Ishikawa (cell line): ENCODE measurements around the gene RECK.

Source experiments
- CEBPB ChIP-seq: IDR thresholded peaks from 2 replicates; pipeline ENCODE4 v1.6.1; 2012
- CREB1 ChIP-seq: IDR thresholded peaks from 2 replicates; pipeline ENCODE4 v1.6.1; 2012; ENCODE audit warnings: low read depth
- EGR1 ChIP-seq: IDR thresholded peaks from 2 replicates; pipeline ENCODE4 v1.6.1; 2012
- EP300 ChIP-seq: IDR thresholded peaks from 2 replicates; pipeline ENCODE4 v1.6.1; 2012; ENCODE audit warnings: borderline replicate concordance
- FOXM1 ChIP-seq: IDR thresholded peaks from 2 replicates; pipeline ENCODE4 v1.6.1; 2012; ENCODE audit warnings: low read depth, borderline replicate concordance
- NFIC ChIP-seq: IDR thresholded peaks from 2 replicates; pipeline ENCODE4 v1.6.1; 2012
- RAD21 ChIP-seq: IDR thresholded peaks from 2 replicates; pipeline ENCODE4 v1.6.1; 2012; ENCODE audit warnings: low read depth
- REST ChIP-seq: IDR thresholded peaks from 2 replicates; pipeline ENCODE4 v1.6.1; 2012; ENCODE audit warnings: low read depth, mild to moderate bottlenecking
- TAF1 ChIP-seq: IDR thresholded peaks from 2 replicates; pipeline ENCODE4 v1.6.1; 2012; ENCODE audit warnings: low read depth, mild to moderate bottlenecking
- TCF12 ChIP-seq: IDR thresholded peaks from 2 replicates; pipeline ENCODE4 v1.6.1; 2012; ENCODE audit warnings: low read depth
- TEAD4 ChIP-seq: IDR thresholded peaks from 2 replicates; pipeline ENCODE4 v1.6.1; 2012
- YY1 ChIP-seq: IDR thresholded peaks from 2 replicates; pipeline ENCODE4 v1.6.1; 2012; ENCODE audit warnings: low read depth
- ZBTB7A ChIP-seq: IDR thresholded peaks from 2 replicates; pipeline ENCODE4 v1.6.1; 2012; ENCODE audit warnings: low read depth
- TF ChIP-seq, protein P1 (sequence below): IDR thresholded peaks from 2 replicates; pipeline ENCODE4 v1.6.1; 2012
- TF ChIP-seq, protein P2 (sequence below): IDR thresholded peaks from 2 replicates; pipeline ENCODE4 v1.6.1; 2012

RECK gene

DNA sequence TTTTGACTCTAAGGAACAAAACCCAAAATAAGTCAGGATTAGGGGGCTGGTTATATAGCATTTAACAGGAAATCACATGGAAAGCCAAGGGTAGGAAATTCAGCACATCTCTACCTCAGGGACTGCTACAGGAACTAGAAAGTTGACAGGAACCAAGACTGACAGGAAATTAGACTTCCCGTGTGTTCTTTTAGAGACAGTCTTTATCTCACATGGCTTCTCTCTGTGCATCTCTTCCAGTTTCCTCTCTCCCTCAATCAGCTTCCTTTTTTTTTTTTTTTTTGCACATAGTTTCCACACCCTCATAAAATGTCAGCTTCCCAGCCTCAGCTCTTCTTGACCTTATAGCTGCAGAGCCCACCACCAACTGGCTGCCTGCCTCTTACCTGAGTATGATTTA lies 4.8 kb downstream of the RECK start:
- TF ChIP-seq REST (no peak), FOXM1 (no peak), TEAD4 (no peak), TAF1 (no peak), RAD21 (no peak), YY1 (no peak), CREB1 (no peak), ZBTB7A (no peak), TCF12 (no peak), NFIC (no peak), EP300 (no peak)
- TF ChIP-seq, protein P1, sequence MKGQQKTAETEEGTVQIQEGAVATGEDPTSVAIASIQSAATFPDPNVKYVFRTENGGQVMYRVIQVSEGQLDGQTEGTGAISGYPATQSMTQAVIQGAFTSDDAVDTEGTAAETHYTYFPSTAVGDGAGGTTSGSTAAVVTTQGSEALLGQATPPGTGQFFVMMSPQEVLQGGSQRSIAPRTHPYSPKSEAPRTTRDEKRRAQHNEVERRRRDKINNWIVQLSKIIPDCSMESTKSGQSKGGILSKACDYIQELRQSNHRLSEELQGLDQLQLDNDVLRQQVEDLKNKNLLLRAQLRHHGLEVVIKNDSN: no peak
- TF ChIP-seq, protein P2, sequence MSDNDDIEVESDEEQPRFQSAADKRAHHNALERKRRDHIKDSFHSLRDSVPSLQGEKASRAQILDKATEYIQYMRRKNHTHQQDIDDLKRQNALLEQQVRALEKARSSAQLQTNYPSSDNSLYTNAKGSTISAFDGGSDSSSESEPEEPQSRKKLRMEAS: no peak

DNA sequence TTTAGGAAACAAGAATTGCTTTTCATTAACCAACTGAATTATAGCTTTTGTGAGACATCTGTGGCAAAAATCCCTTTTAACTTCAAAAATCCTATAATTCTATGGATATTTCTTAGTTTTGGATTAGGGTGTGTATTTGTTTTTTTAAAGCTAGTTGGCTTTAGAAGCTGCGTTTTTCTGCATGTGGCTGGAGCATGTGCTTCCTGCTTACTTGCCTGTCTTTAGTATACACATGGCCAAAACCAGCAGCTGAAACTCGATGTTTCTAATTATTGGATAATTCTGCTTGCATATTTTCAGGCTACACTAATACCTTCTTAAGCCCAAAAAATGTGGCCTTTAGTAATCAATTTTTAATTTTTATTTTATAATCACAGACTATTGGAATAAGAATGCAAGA lies 8.9 kb downstream of the RECK start:
- TF ChIP-seq EGR1: no peak
- TF ChIP-seq TAF1: no peak
- TF ChIP-seq TEAD4: no peak
- TF ChIP-seq CREB1: no peak
- TF ChIP-seq, protein P2: no peak
- TF ChIP-seq YY1: no peak
- TF ChIP-seq, protein P1: no peak
- TF ChIP-seq EP300: no peak
- no peak for TF ChIP-seq REST
- TF ChIP-seq RAD21: no peak
- no peak for TF ChIP-seq TCF12
- no peak for TF ChIP-seq ZBTB7A
- TF ChIP-seq NFIC: no peak
- TF ChIP-seq FOXM1: no peak

DNA sequence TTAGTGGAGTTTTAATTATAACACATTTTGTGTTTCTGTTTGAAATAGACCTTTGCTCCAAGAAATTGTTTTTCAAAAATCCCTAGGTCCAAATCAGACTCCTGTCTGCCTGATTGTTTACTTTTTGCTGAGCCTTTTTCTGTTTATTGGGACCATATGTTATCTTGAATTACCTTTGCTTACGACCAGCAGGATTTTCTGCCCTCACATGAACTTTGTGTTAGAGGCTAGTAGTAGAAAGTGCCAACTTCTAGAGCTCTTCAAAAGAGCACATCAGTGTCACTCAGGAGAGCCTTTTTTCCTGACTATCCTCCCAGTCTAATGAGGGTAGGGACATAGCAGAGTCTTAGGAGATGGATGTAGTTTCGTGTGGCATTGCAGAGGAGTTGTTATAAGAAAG lies 10.2 kb downstream of the RECK start:
- TF ChIP-seq ZBTB7A: no peak
- no peak for TF ChIP-seq FOXM1
- TF ChIP-seq RAD21: no peak
- no peak for TF ChIP-seq NFIC
- no peak for TF ChIP-seq YY1
- no peak for TF ChIP-seq CREB1
- TF ChIP-seq TEAD4: no peak
- TF ChIP-seq TCF12: no peak
- TF ChIP-seq REST: no peak
- no peak for TF ChIP-seq TAF1
- TF ChIP-seq EP300: no peak
- TF ChIP-seq, protein P1: no peak
- TF ChIP-seq CEBPB: no peak
- no peak for TF ChIP-seq EGR1

DNA sequence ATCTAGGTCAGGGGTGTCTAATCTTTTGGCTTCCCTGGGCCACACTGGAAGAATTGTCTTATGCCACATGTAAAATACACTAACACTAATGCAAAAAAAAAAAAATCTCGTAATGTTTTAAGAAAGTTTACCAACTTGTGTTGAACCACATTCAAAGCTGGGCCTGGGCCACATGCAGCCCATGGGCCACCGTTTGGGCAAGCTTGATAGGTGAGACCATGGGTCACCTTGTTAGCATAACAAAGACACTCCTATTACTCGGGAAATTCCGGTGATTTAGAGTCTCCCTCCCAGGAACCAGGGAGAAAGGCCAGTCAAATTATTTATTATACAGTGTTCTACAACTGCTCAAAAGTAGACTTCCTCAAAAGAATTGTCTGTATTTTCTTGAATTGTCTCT lies 12.7 kb downstream of the RECK start:
- no peak for TF ChIP-seq TAF1
- no peak for TF ChIP-seq YY1
- no peak for TF ChIP-seq RAD21
- TF ChIP-seq TEAD4: no peak
- no peak for TF ChIP-seq EP300
- TF ChIP-seq, protein P1: no peak
- TF ChIP-seq NFIC: no peak
- TF ChIP-seq CREB1: no peak
- no peak for TF ChIP-seq ZBTB7A
- no peak for TF ChIP-seq TCF12
- no peak for TF ChIP-seq EGR1
- TF ChIP-seq FOXM1: no peak
- no peak for TF ChIP-seq CEBPB
- TF ChIP-seq, protein P2: no peak
- no peak for TF ChIP-seq REST
